Panc1 (cell line): Measurements from ENCODE around the gene DCC. TPM values are rescaled to one million over a fixed set of nuclear protein-coding genes. Genes with fewer than 3 reads are reported as not detected.

Source experiments
- ATAC-seq: fragments of 200-7000 bp; cut with Tn5 transposase; 2 replicates; pipeline ENCODE4 v1.9.1; 2020; ENCODE audit warnings: mild to moderate bottlenecking, moderate library complexity
- BruUV-seq: library from RNA; stranded (reverse); fragments of 400-500 nt; replicated peaks from 2 replicates; lab custom pipeline; 2021; lab: Mats Ljungman, UMichigan
- CTCF ChIA-PET: fragments of 300-600 bp; sonication (Branson Sonifier 250); formaldehyde crosslinking; loops from one replicate; lab custom pipeline; 2022; ENCODE audit warnings: antibody characterized with exemption; lab: Charles Lee
- POLR2A ChIA-PET: fragments of 300-600 bp; sonication (Branson Sonifier 250); formaldehyde crosslinking; loops from one replicate; lab custom pipeline; 2022; ENCODE audit warnings: antibody characterized with exemption; lab: Charles Lee
- DNase-seq: peaks from one replicate; pipeline ENCODE4 v3.0.0-alpha.2; 2010; ENCODE audit warnings: low read depth, low spot score
- H3K27ac ChIP-seq: 2 replicates; pipeline ENCODE4 v1.5.1; 2011; ENCODE audit warnings: mild to moderate bottlenecking, low read length, inconsistent platforms
- H3K27me3 ChIP-seq: fragments of 200-500 bp; sonication (Bioruptor generic); 2 replicates; pipeline ENCODE4 v1.6.0; 2014; ENCODE audit warnings: low read length, inconsistent platforms; ENCODE audit not compliant: control insufficient read depth, insufficient read depth
- H3K36me3 ChIP-seq: fragments of 200-500 bp; sonication (Bioruptor generic); 2 replicates; pipeline ENCODE4 v1.5.1; 2014; ENCODE audit warnings: inconsistent platforms, mild to moderate bottlenecking, low read length, moderate library complexity; ENCODE audit not compliant: control insufficient read depth, insufficient read depth
- H3K4me1 ChIP-seq: 2 replicates; pipeline ENCODE4 v1.5.1; 2011; ENCODE audit warnings: inconsistent platforms, mild to moderate bottlenecking, low read length, moderate library complexity; ENCODE audit not compliant: control insufficient read depth, insufficient read depth
- H3K4me3 ChIP-seq, 2 experiments: 2 replicates each; pipeline ENCODE4 v1.5.1; 2011 to 2012; ENCODE audit warnings: low read depth in 2 of 2, low read length in 2 of 2, mild to moderate bottlenecking in 2 of 2, inconsistent platforms in 1 of 2, moderate library complexity in 1 of 2
- H3K9me3 ChIP-seq: fragments of 200-500 bp; sonication (Bioruptor generic); 2 replicates; pipeline ENCODE4 v1.5.1; 2014; ENCODE audit warnings: low read depth, mild to moderate bottlenecking, inconsistent platforms, low read length, moderate library complexity; ENCODE audit not compliant: control insufficient read depth, insufficient read depth
- CTCF ChIP-seq: fragments of 450-650 bp; IDR thresholded peaks from 2 replicates; pipeline ENCODE4 v1.5.1; 2017; ENCODE audit warnings: mild to moderate bottlenecking
- POLR2AphosphoS5 ChIP-seq: IDR thresholded peaks from 2 replicates; pipeline ENCODE4 v1.6.1; 2012; ENCODE audit warnings: mild to moderate bottlenecking, low read depth, low read length, moderate library complexity
- REST ChIP-seq, 2 experiments: IDR thresholded peaks; 2 replicates each; pipeline ENCODE4 v1.6.1; 2011 to 2012; ENCODE audit warnings: low read depth in 2 of 2, control low read depth in 1 of 2, low read length in 1 of 2, mild to moderate bottlenecking in 1 of 2, moderate library complexity in 1 of 2; ENCODE audit not compliant: insufficient read depth in 1 of 2
- SIN3A ChIP-seq: IDR thresholded peaks from 2 replicates; pipeline ENCODE4 v1.6.1; 2012; ENCODE audit warnings: low read depth, mild to moderate bottlenecking, low read length, moderate library complexity, borderline replicate concordance; ENCODE audit not compliant: insufficient read depth
- TCF7L2 ChIP-seq: IDR thresholded peaks from 2 replicates; pipeline ENCODE4 v1.6.1; 2011; ENCODE audit warnings: mild to moderate bottlenecking, low read depth, low read length, inconsistent platforms
- in situ Hi-C: cut with HindIII; loops from 2 replicates; pipeline ENCODE4 v1.10.0; 2016; ENCODE audit warnings: low sequenced_read_pairs, low pct_unique_long_range_greater_than_20kb
- intact Hi-C: fragments of 100-400 bp; cut with micrococcal nuclease; formaldehyde crosslinking; loops from one replicate; pipeline ENCODE4 v1.10.0; 2022; ENCODE audit not compliant: unreplicated experiment
- total RNA-seq: library from RNA; stranded (reverse); gene quantifications from one replicate; pipeline ENCODE4 v1.2.1, GENCODE V29; 2021; ENCODE audit not compliant: unreplicated experiment

DCC gene
- total RNA-seq, 1 experiment from 2014 or later: not detected

- no peak overlapping the region for H3K4me3 ChIP-seq
- no peak overlapping the region for H3K27ac ChIP-seq
- H3K27me3 ChIP-seq: no peaks in the 10 kb centered on the region
- no peaks in the 10 kb centered on the region for H3K9me3 ChIP-seq
- DNase-seq (no peak), ATAC-seq (no peak)
- no peaks in the 10 kb centered on the region for H3K4me1 ChIP-seq
- no TSS peak for BruUV-seq
- TF ChIP-seq POLR2AphosphoS5: no peak
- TF ChIP-seq TCF7L2: no peak
- no peak for TF ChIP-seq CTCF
- CTCF ChIA-PET: no interaction called here
- H3K36me3 ChIP-seq: no peaks in the 10 kb centered on the region
- POLR2A ChIA-PET: no interaction called here
- in situ Hi-C loops (no loop called here), intact Hi-C loops (no loop called here)
Measured at GRCh38 chr18:53234610-53235009, 894.6 kb downstream of the DCC start.

- Histone ChIP-seq H3K27ac (no peak overlapping the region), H3K9me3 (no peaks in the 10 kb centered on the region), H3K4me1 (no peaks in the 10 kb centered on the region), H3K27me3 (no peaks in the 10 kb centered on the region), H3K4me3 (no peak overlapping the region), H3K36me3 (no peaks in the 10 kb centered on the region)
- ChIA-PET POLR2A (no interaction called here), CTCF (no interaction called here)
- DNase-seq (no peak), ATAC-seq (no peak)
- no TSS peak for BruUV-seq
- TF ChIP-seq REST (IDR thresholded peaks at IDR 0.05; ENCODE audit: insufficient read depth in 1 of 2, low read depth in 2 of 2, low read length in 1 of 2): no peak
- no peak for TF ChIP-seq TCF7L2
- no peak for TF ChIP-seq CTCF
- no peak for TF ChIP-seq POLR2AphosphoS5
- no peak for TF ChIP-seq SIN3A
- intact Hi-C loops: no loop called here
- in situ Hi-C loops: no loop called here
Measured at GRCh38 chr18:53241161-53241560, 901.2 kb downstream of the DCC start.
